Vagina (tissue), 2 donors: ENCODE data around the gene PODXL2. TPM values are rescaled to one million over a fixed set of nuclear protein-coding genes. Genes with fewer than 3 reads are reported as not detected.

Experiments
- DNase-seq, 2 donors: peaks; one replicate each; pipeline ENCODE4 v3.0.0-alpha.2; 2017; ENCODE audit errors: extremely low spot score in 2 of 2
- H3K27ac ChIP-seq: fragments of 200-600 bp; sonication (generic); one replicate; pipeline ENCODE4 v1.5.1; 2019
- H3K27me3 ChIP-seq: fragments of 200-600 bp; sonication (generic); one replicate; pipeline ENCODE4 v1.5.1; 2019
- H3K36me3 ChIP-seq, 2 donors: fragments of 200-600 bp; sonication (generic); one replicate each; pipeline ENCODE4 v1.5.1; 2017 to 2019
- H3K4me1 ChIP-seq: fragments of 200-600 bp; sonication (generic); one replicate; pipeline ENCODE4 v1.5.1; 2019
- H3K4me3 ChIP-seq, 2 donors: fragments of 200-600 bp; sonication (generic); 1 replicate in 1 of 2; 2 replicates in 1 of 2; pipeline ENCODE4 v1.5.1; 2016 to 2019
- H3K9me3 ChIP-seq: fragments of 200-600 bp; sonication (generic); one replicate; pipeline ENCODE4 v1.5.1; 2019
- CTCF ChIP-seq, 3 experiments: fragments of 450-650 bp in 2 of 3; fragments of 200-600 bp in 1 of 3; sonication (generic) in 1 of 3; IDR thresholded peaks; one replicate each; pipeline ENCODE4 v1.5.1; 2017 to 2019; ENCODE audit warnings: antibody characterized with exemption in 3 of 3, mild to moderate bottlenecking in 2 of 3, moderate library complexity in 2 of 3
- POLR2A ChIP-seq, 2 donors: fragments of 450-650 bp; IDR thresholded peaks; one replicate each; pipeline ENCODE4 v1.6.1; 2017; ENCODE audit warnings: antibody characterized with exemption in 2 of 2, mild to moderate bottlenecking in 2 of 2, moderate library complexity in 2 of 2
- POLR2AphosphoS5 ChIP-seq, 2 donors: sonication (generic); formaldehyde crosslinking; IDR thresholded peaks; one replicate each; pipeline ENCODE4 v1.9.0; 2017; ENCODE audit warnings: antibody characterized with exemption in 2 of 2, mild to moderate bottlenecking in 2 of 2, low read depth in 1 of 2; ENCODE audit not compliant: insufficient read depth in 1 of 2
- intact Hi-C: fragments of 100-400 bp; cut with DNase I; formaldehyde crosslinking; loops from one replicate; pipeline ENCODE4 v1.15.1; 2023
- total RNA-seq: library from RNA; depleted of rRNA; stranded (reverse); fragments of >200 nt; gene quantifications from one replicate; pipeline ENCODE4 v1.2.3, GENCODE V29; 2016

PODXL2 gene
- total RNA-seq, 1 donor from 2014 or later: 2.9 TPM

- TF ChIP-seq POLR2A (IDR thresholded peaks at IDR 0.05) (no peak), POLR2AphosphoS5 (IDR thresholded peaks at IDR 0.05; ENCODE audit: insufficient read depth in 1 of 2, low read depth in 1 of 2) (no peak), CTCF (IDR thresholded peaks at IDR 0.05) (no peak)
- no peak for DNase-seq
- no peaks in the 10 kb centered on the region for H3K9me3 ChIP-seq
- peak overlapping the region; percentile 74 for H3K27ac ChIP-seq
- H3K4me3 ChIP-seq: no peak overlapping the region
- H3K4me1 ChIP-seq: peaks cover 22% of the 10 kb centered on the region
- intact Hi-C loops: no loop called here
- H3K36me3 ChIP-seq: no peaks in the 10 kb centered on the region
- no peaks in the 10 kb centered on the region for H3K27me3 ChIP-seq
These were observed 77.3 kb downstream of the PODXL2 start for GRCh38 chr3:127706312-127706711.

- DNase-seq: no peak
- Histone ChIP-seq H3K27me3 (no peaks in the 10 kb centered on the region), H3K4me3 (no peak overlapping the region), H3K4me1 (peaks cover 17% of the 10 kb centered on the region), H3K9me3 (no peaks in the 10 kb centered on the region), H3K27ac (peak overlapping the region; percentile 74), H3K36me3 (no peaks in the 10 kb centered on the region)
- intact Hi-C loops: no loop called here
- TF ChIP-seq CTCF (IDR thresholded peaks at IDR 0.05): no peak
- TF ChIP-seq POLR2A (IDR thresholded peaks at IDR 0.05): no peak
- no peak for TF ChIP-seq POLR2AphosphoS5 (IDR thresholded peaks at IDR 0.05; ENCODE audit: insufficient read depth in 1 of 2, low read depth in 1 of 2)
These were observed 77.9 kb downstream of the PODXL2 start for GRCh38 chr3:127706785-127707351.

GRCh38 chr3:127707851-127708411 lies 78.9 kb downstream of the PODXL2 start:
- no peak overlapping the region for H3K4me3 ChIP-seq
- no peaks in the 10 kb centered on the region for H3K27me3 ChIP-seq
- intact Hi-C loops: no loop called here
- TF ChIP-seq POLR2AphosphoS5 (IDR thresholded peaks at IDR 0.05; ENCODE audit: insufficient read depth in 1 of 2, low read depth in 1 of 2) (peak; percentile 34 to 69), CTCF (IDR thresholded peaks at IDR 0.05) (no peak)
- H3K9me3 ChIP-seq: no peaks in the 10 kb centered on the region
- peak overlapping the region; percentile 74 for H3K27ac ChIP-seq
- no peak for DNase-seq
- H3K36me3 ChIP-seq: no peaks in the 10 kb centered on the region
- peaks cover 16% of the 10 kb centered on the region for H3K4me1 ChIP-seq

- H3K4me3 ChIP-seq: no peak overlapping the region
- peaks cover 16% of the 10 kb centered on the region for H3K4me1 ChIP-seq
- H3K36me3 ChIP-seq: no peaks in the 10 kb centered on the region
- H3K9me3 ChIP-seq: no peaks in the 10 kb centered on the region
- TF ChIP-seq POLR2A (IDR thresholded peaks at IDR 0.05): no peak
- TF ChIP-seq POLR2AphosphoS5 (IDR thresholded peaks at IDR 0.05; ENCODE audit: insufficient read depth in 1 of 2, low read depth in 1 of 2): no peak
- no peak for TF ChIP-seq CTCF (IDR thresholded peaks at IDR 0.05)
- H3K27me3 ChIP-seq: no peaks in the 10 kb centered on the region
- peak overlapping the region; percentile 74 for H3K27ac ChIP-seq
- intact Hi-C loops: no loop called here
- no peak for DNase-seq
These were observed 79.9 kb downstream of the PODXL2 start for GRCh38 chr3:127708837-127709236.

GRCh38 chr3:127709320-127710060 lies 80.5 kb downstream of the PODXL2 start:
- no peak for DNase-seq
- no peak for TF ChIP-seq POLR2AphosphoS5 (IDR thresholded peaks at IDR 0.05; ENCODE audit: insufficient read depth in 1 of 2, low read depth in 1 of 2)
- TF ChIP-seq POLR2A (IDR thresholded peaks at IDR 0.05): no peak
- TF ChIP-seq CTCF (IDR thresholded peaks at IDR 0.05): no peak
- intact Hi-C loops: no loop called here
- no peaks in the 10 kb centered on the region for H3K36me3 ChIP-seq
- H3K27ac ChIP-seq: peak overlapping the region; percentile 74
- no peaks in the 10 kb centered on the region for H3K9me3 ChIP-seq
- no peaks in the 10 kb centered on the region for H3K27me3 ChIP-seq
- H3K4me1 ChIP-seq: peaks cover 16% of the 10 kb centered on the region
- H3K4me3 ChIP-seq: no peak overlapping the region
